Activated CD4-positive, alpha-beta T cell treated with anti-CD3 and anti-CD28 coated beads for 36 hours (primary cell): Measurements from ENCODE around the gene WAPL. TPM values are rescaled to one million over a fixed set of nuclear protein-coding genes. Genes with fewer than 3 reads are reported as not detected.

ENCODE experiments used
- ATAC-seq: fragments of 200-7000 bp; cut with Tn5 transposase; one replicate; pipeline ENCODE4 v1.10.0; 2021; ENCODE audit warnings: mild to moderate bottlenecking, moderate library complexity
- CTCF ChIA-PET: fragments of 350-600 bp; sonication (Branson Sonifier 250); formaldehyde crosslinking; loops from one replicate; lab custom pipeline; 2021; ENCODE audit warnings: antibody characterized with exemption; lab: Charles Lee
- POLR2A ChIA-PET: fragments of 350-600 bp; sonication (Branson Sonifier 250); formaldehyde crosslinking; loops from one replicate; lab custom pipeline; 2021; ENCODE audit warnings: antibody characterized with exemption, inconsistent platforms; lab: Charles Lee
- DNase-seq: peaks from one replicate; pipeline ENCODE4 v3.0.0-alpha.2; 2020
- H3K27ac Mint-ChIP-seq: one replicate; pipeline ENCODE4 v1.8.0; 2021; ENCODE audit warnings: mixed read lengths
- H3K27me3 Mint-ChIP-seq: one replicate; pipeline ENCODE4 v1.8.0; 2021; ENCODE audit warnings: mixed read lengths
- H3K36me3 Mint-ChIP-seq: one replicate; pipeline ENCODE4 v1.8.0; 2021; ENCODE audit warnings: low read depth, mixed read lengths
- H3K4me1 Mint-ChIP-seq: one replicate; pipeline ENCODE4 v1.8.0; 2021; ENCODE audit warnings: mixed read lengths
- H3K4me3 Mint-ChIP-seq: one replicate; pipeline ENCODE4 v1.8.0; 2021; ENCODE audit warnings: mild to moderate bottlenecking, moderate library complexity, mixed read lengths
- H3K9me3 Mint-ChIP-seq: one replicate; pipeline ENCODE4 v1.8.0; 2021; ENCODE audit warnings: low read depth, mixed read lengths
- intact Hi-C, 2 experiments: fragments of 100-400 bp; cut with DNase I in 1 of 2; cut with micrococcal nuclease in 1 of 2; formaldehyde crosslinking; loops; one replicate each; pipeline versions ENCODE4 v1.14.2 to v1.15.1; 2022 to 2024; cut with DNase I, micrococcal nuclease
- total RNA-seq, 2 experiments: library from RNA; stranded (reverse); gene quantifications; one replicate each; pipeline ENCODE4 v1.2.3, GENCODE V29; 2021

The WAPL gene
- total RNA-seq, 2 experiments from 2014 or later: 37.4 to 43.2 TPM

GRCh38 chr10:86411281-86411841 is 110.2 kb downstream of the WAPL start:
- DNase-seq (peak; percentile 63), ATAC-seq (peak; percentile 79)
- Mint-ChIP-seq H3K4me1 (peaks cover 48% of the 10 kb centered on the region), H3K27ac (peak overlapping the region; percentile 93), H3K36me3 (peaks cover 8% of the 10 kb centered on the region), H3K4me3 (peak overlapping the region; percentile 54), H3K9me3 (peaks cover 7% of the 10 kb centered on the region), H3K27me3 (no peaks in the 10 kb centered on the region)
- CTCF ChIA-PET: interaction anchor here (0.6 to 2.5 kb wide), 6 partner anchors 9 to 341 kb away, joined by 3 to 27 read pairs (median 3); no protein-coding TSS in a partner anchor
- POLR2A ChIA-PET: interaction anchor here (0.5 to 1.8 kb wide), 4 partner anchors 10 to 494 kb away, joined by 3 to 7 read pairs (median 6); no protein-coding TSS in a partner anchor
- intact Hi-C loops: loop anchor here (1.0 kb wide), 2 partner anchors 10 to 11 kb away; no protein-coding TSS in a partner anchor

DNA sequence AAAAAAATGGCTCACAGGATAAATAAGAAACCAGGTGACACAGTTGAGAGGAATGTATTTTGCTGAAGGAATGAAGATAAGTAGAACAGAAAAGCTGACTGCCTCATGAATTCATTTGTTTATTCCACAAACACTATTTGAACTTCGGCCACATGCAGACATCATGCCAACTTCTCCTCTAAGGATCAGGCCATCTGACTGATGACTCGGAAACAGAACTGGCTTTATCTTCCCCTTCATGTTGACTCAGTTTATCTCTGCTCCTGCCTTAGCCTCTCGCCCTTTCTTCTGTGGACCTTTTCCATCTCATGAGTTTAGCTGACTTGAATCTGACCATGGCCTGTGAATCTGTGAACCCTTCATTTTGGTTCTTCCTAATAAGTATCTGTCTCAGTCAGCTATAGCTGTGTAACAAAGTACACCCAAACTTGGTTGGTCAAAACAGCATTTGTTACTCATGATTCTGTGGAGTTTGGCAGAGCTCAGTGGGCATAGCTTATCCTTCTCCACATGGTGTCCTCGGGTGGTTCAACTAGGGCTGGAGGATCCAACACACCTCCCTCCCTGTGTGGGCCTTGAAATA is 111.0 kb downstream of the WAPL start:
- ATAC-seq: no peak
- ChIA-PET CTCF (interaction anchor here (0.6 to 2.5 kb wide), 5 partner anchors 8 to 341 kb away, joined by 3 to 27 read pairs (median 3); no protein-coding TSS in a partner anchor), POLR2A (interaction anchor here (0.8 to 1.8 kb wide), 2 partner anchors 9 to 11 kb away, joined by 6 read pairs; no protein-coding TSS in a partner anchor)
- Mint-ChIP-seq H3K4me3 (no peak overlapping the region), H3K27me3 (no peaks in the 10 kb centered on the region), H3K9me3 (peaks cover 7% of the 10 kb centered on the region), H3K4me1 (peaks cover 44% of the 10 kb centered on the region), H3K36me3 (peaks cover 8% of the 10 kb centered on the region), H3K27ac (peak overlapping the region; percentile 93)
- DNase-seq: no peak
- intact Hi-C loops: loop anchor here (1.0 kb wide), 2 partner anchors 9 to 10 kb away; no protein-coding TSS in a partner anchor

GRCh38 chr10:86409183-86409582 is 112.4 kb downstream of the WAPL start:
- CTCF ChIA-PET: interaction anchor here (0.8 kb wide), 1 partner anchor 9 kb away, joined by 3 read pairs; no protein-coding TSS in a partner anchor
- peaks cover 7% of the 10 kb centered on the region for H3K9me3 Mint-ChIP-seq
- H3K27me3 Mint-ChIP-seq: no peaks in the 10 kb centered on the region
- no peak overlapping the region for H3K4me3 Mint-ChIP-seq
- peaks cover 36% of the 10 kb centered on the region for H3K4me1 Mint-ChIP-seq
- POLR2A ChIA-PET: no interaction called here
- intact Hi-C loops: no loop called here
- DNase-seq (no peak), ATAC-seq (no peak)
- H3K27ac Mint-ChIP-seq: no peak overlapping the region
- H3K36me3 Mint-ChIP-seq: peaks cover 8% of the 10 kb centered on the region

DNA sequence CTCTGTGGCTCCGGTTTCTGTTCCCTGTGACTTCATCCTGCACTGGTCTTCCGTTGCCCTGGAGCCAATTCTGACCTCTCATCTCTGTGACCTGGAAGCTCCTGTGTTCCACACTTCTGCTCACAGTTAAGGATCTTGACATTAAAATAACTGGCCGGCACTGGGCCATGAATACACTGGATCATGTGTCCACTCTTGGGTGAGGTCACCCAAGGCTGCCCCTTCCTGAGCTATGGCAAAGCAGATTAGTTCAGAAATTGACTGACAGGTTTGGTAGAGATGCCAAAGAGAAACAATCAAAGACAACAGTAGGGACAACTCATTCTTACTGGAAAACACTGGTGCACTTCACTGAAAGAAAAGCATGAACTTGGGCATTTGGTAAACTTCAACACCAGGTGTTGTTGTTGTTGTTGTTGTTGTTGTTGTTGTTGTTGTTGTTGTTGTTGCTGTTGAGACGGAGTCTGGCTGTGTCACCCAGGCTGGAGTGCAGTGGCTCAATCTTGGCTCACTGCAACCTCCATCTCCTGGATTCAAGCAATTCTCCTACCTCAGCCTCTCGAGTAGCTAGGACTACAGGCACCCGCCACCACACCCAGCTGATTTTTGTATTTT is 118.3 kb downstream of the WAPL start:
- H3K36me3 Mint-ChIP-seq: no peaks in the 10 kb centered on the region
- H3K4me3 Mint-ChIP-seq: no peak overlapping the region
- no peaks in the 10 kb centered on the region for H3K27me3 Mint-ChIP-seq
- POLR2A ChIA-PET: no interaction called here
- DNase-seq (no peak), ATAC-seq (no peak)
- no peak overlapping the region for H3K27ac Mint-ChIP-seq
- intact Hi-C loops: loop anchor here in 1 of 2 experiments (5.0 kb wide), 1 partner anchor 134 kb away; no protein-coding TSS in a partner anchor
- no peaks in the 10 kb centered on the region for H3K9me3 Mint-ChIP-seq
- CTCF ChIA-PET: interaction anchor here (1.2 to 2.4 kb wide), 3 partner anchors 8 to 39 kb away, joined by 3 to 10 read pairs (median 4); no protein-coding TSS in a partner anchor
- H3K4me1 Mint-ChIP-seq: peaks cover 21% of the 10 kb centered on the region

- no peaks in the 10 kb centered on the region for H3K9me3 Mint-ChIP-seq
- peak overlapping the region; percentile 24 for H3K27ac Mint-ChIP-seq
- no peaks in the 10 kb centered on the region for H3K27me3 Mint-ChIP-seq
- no peak for ATAC-seq
- intact Hi-C loops: loop anchor here in 1 of 2 experiments (5.0 kb wide), 1 partner anchor 135 kb away; no protein-coding TSS in a partner anchor
- POLR2A ChIA-PET: interaction anchor here (1.2 kb wide), 1 partner anchor 11 kb away, joined by 6 read pairs; no protein-coding TSS in a partner anchor
- H3K4me3 Mint-ChIP-seq: peak overlapping the region; percentile 26
- CTCF ChIA-PET: interaction anchor here (0.6 to 4.9 kb wide), 6 partner anchors 9 to 182 kb away, joined by 3 to 50 read pairs (median 4); no protein-coding TSS in a partner anchor
- H3K4me1 Mint-ChIP-seq: peaks cover 21% of the 10 kb centered on the region
- no peaks in the 10 kb centered on the region for H3K36me3 Mint-ChIP-seq
- DNase-seq: no peak
These were observed 119.2 kb downstream of the WAPL start for GRCh38 chr10:86402283-86402941.

DNA sequence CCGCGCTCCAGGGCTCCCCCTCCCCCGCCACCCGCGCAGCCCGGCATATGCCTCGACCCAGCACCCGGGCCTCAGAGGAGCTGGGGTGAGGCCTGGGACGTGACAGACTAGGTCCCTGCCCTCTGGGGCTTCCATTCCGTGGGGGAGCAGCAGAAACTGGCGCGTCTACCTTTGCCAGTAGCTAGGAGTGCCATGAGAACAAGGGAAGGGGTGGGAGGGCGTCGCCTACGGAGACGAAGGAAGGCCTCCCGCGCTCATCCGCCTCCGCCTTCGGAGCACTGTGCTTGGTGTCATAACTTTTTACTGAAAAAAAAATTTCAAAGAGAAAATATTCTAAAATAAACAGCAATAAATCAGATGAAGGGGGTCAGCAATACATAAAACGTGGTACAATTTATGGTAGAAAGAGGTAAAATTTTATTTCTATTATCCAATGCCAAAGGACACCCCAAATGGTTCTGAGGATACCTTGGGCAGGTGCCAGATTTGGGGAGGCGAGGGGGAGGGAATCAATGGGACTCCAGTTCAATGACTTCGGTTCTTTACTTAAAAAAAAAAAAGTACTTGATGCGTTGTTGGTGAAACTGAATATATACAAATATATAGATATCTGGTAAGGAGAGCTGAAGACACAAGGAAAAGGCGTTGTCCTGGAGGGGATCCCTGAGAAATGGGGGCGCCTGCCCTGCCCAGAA is 119.9 kb downstream of the WAPL start:
- H3K36me3 Mint-ChIP-seq: no peaks in the 10 kb centered on the region
- peak overlapping the region; percentile 83 for H3K4me3 Mint-ChIP-seq
- DNase-seq (peak; percentile 57), ATAC-seq (no peak)
- no peaks in the 10 kb centered on the region for H3K27me3 Mint-ChIP-seq
- ChIA-PET CTCF (interaction anchor here (0.6 to 4.9 kb wide), 5 partner anchors 10 to 183 kb away, joined by 3 to 50 read pairs (median 5); no protein-coding TSS in a partner anchor), POLR2A (interaction anchor here (0.6 to 1.2 kb wide), 4 partner anchors 10 to 356 kb away, joined by 3 to 6 read pairs (median 6); no protein-coding TSS in a partner anchor)
- intact Hi-C loops: loop anchor here (1.0 to 5.0 kb wide), 4 partner anchors 10 to 355 kb away; partner anchors contain the start of gene BMPR1A (in 1 of the 2)
- peaks cover 21% of the 10 kb centered on the region for H3K4me1 Mint-ChIP-seq
- no peaks in the 10 kb centered on the region for H3K9me3 Mint-ChIP-seq
- peak overlapping the region; percentile 58 for H3K27ac Mint-ChIP-seq

DNA sequence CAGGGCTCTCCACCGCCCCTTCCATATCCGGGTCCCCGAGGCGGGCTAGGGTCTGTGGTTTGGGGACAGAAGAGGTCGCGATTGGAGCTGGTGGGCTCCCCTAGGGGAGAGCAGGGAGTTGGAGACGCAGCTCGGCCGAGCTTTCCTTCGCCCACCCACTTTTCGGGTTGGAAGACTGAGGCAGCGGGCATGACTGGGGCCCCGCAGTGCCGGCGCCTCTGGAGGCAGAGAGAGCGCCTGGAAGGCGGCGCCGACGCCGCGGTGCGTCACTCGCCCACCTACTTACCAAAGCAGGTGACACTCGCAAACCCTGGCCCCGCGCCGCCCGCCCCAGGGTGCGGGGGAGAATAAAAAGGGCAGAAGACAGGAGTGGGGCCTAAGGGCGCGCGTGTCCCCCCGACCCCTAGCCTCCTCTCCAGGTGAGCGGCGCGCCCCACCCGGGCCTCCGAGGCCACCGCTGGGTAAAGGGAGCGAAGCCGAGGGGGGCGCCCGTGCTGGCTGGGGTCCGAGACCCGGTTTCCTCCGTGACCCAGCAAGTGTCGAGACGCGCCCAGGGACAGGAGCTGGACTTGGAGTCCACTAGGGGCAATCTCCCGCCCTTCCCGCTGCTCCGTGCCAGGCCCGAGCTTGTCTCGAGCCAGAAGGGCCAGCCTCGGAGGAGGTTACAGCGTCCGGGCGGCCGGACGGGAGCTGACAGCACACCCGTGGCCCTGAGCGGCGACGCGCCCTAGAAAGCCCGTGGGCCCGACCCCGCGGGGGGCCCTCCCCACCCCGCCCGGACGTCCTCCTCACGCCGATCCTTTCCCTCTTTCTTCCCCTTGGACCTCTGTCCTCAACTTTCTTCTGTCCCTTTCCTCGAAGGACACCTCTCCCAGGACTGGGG is 120.6 kb downstream of the WAPL start:
- CTCF ChIA-PET: interaction anchor here (0.7 to 4.9 kb wide), 22 partner anchors 10 to 567 kb away, joined by 3 to 50 read pairs (median 4); partner anchors contain the start of genes ADIRF and WAPL
- POLR2A ChIA-PET: interaction anchor here (0.6 to 1.5 kb wide), 7 partner anchors 10 to 357 kb away, joined by 3 to 6 read pairs (median 5); partner anchors contain the start of gene WAPL
- intact Hi-C loops: loop anchor here (1.0 to 5.0 kb wide), 8 partner anchors 10 to 356 kb away; partner anchors contain the start of genes WAPL (in 2 of the 2) and BMPR1A (in 1 of the 2)
- Mint-ChIP-seq H3K36me3 (no peaks in the 10 kb centered on the region), H3K4me1 (peaks cover 21% of the 10 kb centered on the region), H3K27me3 (no peaks in the 10 kb centered on the region), H3K9me3 (no peaks in the 10 kb centered on the region), H3K4me3 (peak overlapping the region; percentile 83), H3K27ac (peak overlapping the region; percentile 89)
- peak; percentile 91 for DNase-seq
- peak; percentile 60 for ATAC-seq

- intact Hi-C loops: loop anchor here (1.0 to 5.0 kb wide), 9 partner anchors 11 to 357 kb away; partner anchors contain the start of genes WAPL (in 2 of the 2) and BMPR1A (in 1 of the 2)
- ATAC-seq: peak; percentile 94
These were observed 121.5 kb downstream of the WAPL start for GRCh38 chr10:86399879-86400704.

More at GRCh38 chr10:86399879-86400704, 121.5 kb downstream of the WAPL start:
- peak; percentile 98 for DNase-seq
- peak overlapping the region; percentile 83 for H3K4me3 Mint-ChIP-seq
- POLR2A ChIA-PET: interaction anchor here (0.5 to 1.5 kb wide), 9 partner anchors 11 to 185 kb away, joined by 3 to 7 read pairs (median 3); partner anchors contain the start of gene WAPL
- H3K27ac Mint-ChIP-seq: peak overlapping the region; percentile 89
- H3K4me1 Mint-ChIP-seq: peaks cover 21% of the 10 kb centered on the region
- H3K36me3 Mint-ChIP-seq: no peaks in the 10 kb centered on the region
- CTCF ChIA-PET: interaction anchor here (0.6 to 4.9 kb wide), 36 partner anchors 8 to 568 kb away, joined by 3 to 50 read pairs (median 4); partner anchors contain the start of genes ADIRF and WAPL
- H3K27me3 Mint-ChIP-seq: no peaks in the 10 kb centered on the region
- H3K9me3 Mint-ChIP-seq: no peaks in the 10 kb centered on the region
